ENCODE results near the gene ARHGEF16.

ARHGEF16 gene

GRCh38 chr1:3408751-3409266, 45.7 kb upstream of the ARHGEF16 start:
- Histone ChIP-seq H3K9me3 (ENCODE audit: severe bottlenecking) (no peaks in the 10 kb centered on the region), H3K27me3 (ENCODE audit: insufficient read depth, low read depth, severe bottlenecking) (no peaks in the 10 kb centered on the region), H3K4me3 (ENCODE audit: low read depth, low read length) (no peak overlapping the region), H3K36me3 (no peaks in the 10 kb centered on the region), H3K27ac (no peak overlapping the region)
- DNase-seq: no peak
- TF ChIP-seq CTCF (IDR thresholded peaks at IDR 0.05; ENCODE audit: low read depth, low read length): no peak

- Histone ChIP-seq H3K27me3 (ENCODE audit: insufficient read depth, low read depth, severe bottlenecking) (no peaks in the 10 kb centered on the region), H3K36me3 (no peaks in the 10 kb centered on the region), H3K27ac (no peak overlapping the region), H3K9me3 (ENCODE audit: severe bottlenecking) (no peaks in the 10 kb centered on the region), H3K4me3 (ENCODE audit: low read depth, low read length) (no peak overlapping the region)
- no peak for DNase-seq
- no peak for TF ChIP-seq CTCF (IDR thresholded peaks at IDR 0.05; ENCODE audit: low read depth, low read length)
Measured at GRCh38 chr1:3409366-3410141, 44.9 kb upstream of the ARHGEF16 start.

DNA sequence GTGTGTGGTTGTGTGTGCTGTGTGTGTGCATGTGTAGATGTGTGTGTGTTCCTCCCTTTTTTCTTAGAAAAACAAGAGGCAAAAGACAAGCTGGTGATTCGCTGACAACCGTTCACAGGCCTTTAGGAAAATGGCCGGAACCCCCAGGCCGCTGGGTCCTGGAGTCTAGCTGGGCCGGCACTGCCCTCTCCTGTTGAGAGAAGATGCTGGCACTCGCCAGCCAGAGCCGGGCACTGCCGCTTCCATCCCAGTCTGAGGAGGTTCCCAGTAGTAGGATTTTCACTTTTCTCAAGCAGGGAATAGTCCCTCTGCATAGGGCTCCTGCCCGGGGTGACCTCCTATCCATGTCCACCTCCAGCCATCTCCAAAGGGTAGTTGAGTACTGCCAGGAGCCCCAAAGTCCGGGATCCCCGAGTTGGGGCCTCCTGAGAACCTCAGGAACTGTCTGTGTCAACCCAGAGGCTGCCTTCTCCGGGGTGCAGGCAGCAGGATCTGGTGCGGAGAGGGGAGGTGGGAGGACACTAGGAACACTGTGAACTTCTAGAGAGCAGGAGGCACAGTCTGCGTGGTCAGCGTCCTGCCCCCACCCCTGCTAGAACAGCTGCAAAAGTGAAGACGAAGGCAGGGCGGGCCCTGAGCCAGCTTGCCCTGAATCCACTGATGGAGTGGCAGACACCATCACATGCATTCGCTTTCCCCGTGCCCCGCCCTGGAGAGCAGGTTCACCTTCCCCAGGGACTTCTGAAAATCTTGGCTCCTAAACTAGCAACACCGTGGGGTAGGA, 44.1 kb upstream of the ARHGEF16 start:
- no peak overlapping the region for H3K4me3 ChIP-seq (ENCODE audit: low read depth, low read length)
- peak; percentile 80 for DNase-seq
- H3K9me3 ChIP-seq (ENCODE audit: severe bottlenecking): no peaks in the 10 kb centered on the region
- H3K36me3 ChIP-seq: no peaks in the 10 kb centered on the region
- H3K27ac ChIP-seq: no peak overlapping the region
- H3K27me3 ChIP-seq (ENCODE audit: insufficient read depth, low read depth, severe bottlenecking): no peaks in the 10 kb centered on the region
- peak; percentile 64 for TF ChIP-seq CTCF (IDR thresholded peaks at IDR 0.05; ENCODE audit: low read depth, low read length)

DNA sequence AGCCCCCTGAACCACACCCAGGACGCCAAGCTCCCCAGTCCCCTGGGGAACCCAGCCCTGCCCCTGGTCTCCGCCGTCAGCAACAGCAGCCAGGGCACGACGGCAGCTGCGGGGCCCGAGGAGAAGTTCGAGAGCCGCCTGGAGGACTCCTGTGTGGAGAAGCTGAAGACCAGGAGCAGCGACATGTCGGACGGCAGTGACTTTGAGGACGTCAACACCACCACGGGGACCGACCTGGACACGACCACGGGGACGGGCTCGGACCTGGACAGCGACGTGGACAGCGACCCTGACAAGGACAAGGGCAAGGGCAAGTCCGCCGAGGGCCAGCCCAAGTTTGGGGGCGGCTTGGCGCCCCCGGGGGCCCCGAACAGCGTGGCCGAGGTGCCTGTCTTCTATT, 42.7 kb upstream of the ARHGEF16 start:
- TF ChIP-seq CTCF (IDR thresholded peaks at IDR 0.05; ENCODE audit: low read depth, low read length): no peak

DNA sequence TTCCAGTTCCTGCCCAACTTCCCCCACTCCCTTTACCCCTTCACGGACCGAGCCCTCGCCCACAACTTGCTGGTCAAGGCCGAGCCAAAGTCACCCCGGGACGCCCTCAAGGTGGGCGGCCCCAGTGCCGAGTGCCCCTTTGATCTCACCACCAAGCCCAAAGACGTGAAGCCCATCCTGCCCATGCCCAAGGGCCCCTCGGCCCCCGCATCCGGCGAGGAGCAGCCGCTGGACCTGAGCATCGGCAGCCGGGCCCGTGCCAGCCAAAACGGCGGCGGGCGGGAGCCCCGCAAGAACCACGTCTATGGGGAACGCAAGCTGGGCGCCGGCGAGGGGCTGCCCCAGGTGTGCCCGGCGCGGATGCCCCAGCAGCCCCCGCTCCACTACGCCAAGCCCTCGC, 42.1 kb upstream of the ARHGEF16 start:
- H3K36me3 ChIP-seq: no peaks in the 10 kb centered on the region
- no peaks in the 10 kb centered on the region for H3K27me3 ChIP-seq (ENCODE audit: insufficient read depth, low read depth, severe bottlenecking)
- H3K9me3 ChIP-seq (ENCODE audit: severe bottlenecking): peaks cover 9% of the 10 kb centered on the region
- DNase-seq: no peak
- no peak for TF ChIP-seq CTCF (IDR thresholded peaks at IDR 0.05; ENCODE audit: low read depth, low read length)
- H3K4me3 ChIP-seq (ENCODE audit: low read depth, low read length): no peak overlapping the region
- no peak overlapping the region for H3K27ac ChIP-seq

More for the DNA sequence above, 42.7 kb upstream of the ARHGEF16 start:
- no peak overlapping the region for H3K27ac ChIP-seq
- H3K27me3 ChIP-seq (ENCODE audit: insufficient read depth, low read depth, severe bottlenecking): no peaks in the 10 kb centered on the region
- H3K4me3 ChIP-seq (ENCODE audit: low read depth, low read length): no peak overlapping the region
- peaks cover 3% of the 10 kb centered on the region for H3K9me3 ChIP-seq (ENCODE audit: severe bottlenecking)
- no peaks in the 10 kb centered on the region for H3K36me3 ChIP-seq
- DNase-seq: no peak
